Measurements from ENCODE around the gene SPEF2.

The SPEF2 gene

GRCh38 chr5:35707659-35708058 lies 90.0 kb downstream of the SPEF2 start:
- no peak for DNase-seq (ENCODE audit: low spot score)

GRCh38 chr5:35709688-35710087 lies 92.0 kb downstream of the SPEF2 start:
- DNase-seq (ENCODE audit: low spot score): no peak

GRCh38 chr5:35717718-35718117 lies 100.1 kb downstream of the SPEF2 start:
- DNase-seq (ENCODE audit: low spot score): no peak

GRCh38 chr5:35735718-35736117 lies 118.1 kb downstream of the SPEF2 start:
- DNase-seq (ENCODE audit: low spot score): no peak

- DNase-seq (ENCODE audit: low spot score): no peak
Observed at GRCh38 chr5:35736280-35736679, 118.6 kb downstream of the SPEF2 start.

GRCh38 chr5:35741126-35741716 lies 123.6 kb downstream of the SPEF2 start:
- DNase-seq (ENCODE audit: low spot score): no peak

DNA sequence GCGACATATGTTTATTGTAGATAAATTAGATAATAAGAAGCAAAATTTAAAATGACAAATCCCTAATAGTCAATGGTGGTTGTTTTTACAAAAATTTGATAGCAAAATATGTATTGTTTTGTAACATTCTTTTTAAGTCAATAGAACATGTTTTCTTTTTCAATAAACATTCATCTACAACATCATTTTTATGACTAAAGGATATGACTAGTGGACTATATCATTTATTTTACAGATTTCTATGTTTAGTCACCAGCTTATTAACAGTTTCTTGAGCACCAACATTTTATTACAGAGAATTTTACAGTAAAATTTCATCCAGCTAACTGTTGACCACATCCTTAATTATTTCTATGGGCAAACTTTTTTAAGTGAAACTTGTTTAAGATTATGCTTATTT lies 124.3 kb downstream of the SPEF2 start:
- no peak for DNase-seq (ENCODE audit: low spot score)

DNA sequence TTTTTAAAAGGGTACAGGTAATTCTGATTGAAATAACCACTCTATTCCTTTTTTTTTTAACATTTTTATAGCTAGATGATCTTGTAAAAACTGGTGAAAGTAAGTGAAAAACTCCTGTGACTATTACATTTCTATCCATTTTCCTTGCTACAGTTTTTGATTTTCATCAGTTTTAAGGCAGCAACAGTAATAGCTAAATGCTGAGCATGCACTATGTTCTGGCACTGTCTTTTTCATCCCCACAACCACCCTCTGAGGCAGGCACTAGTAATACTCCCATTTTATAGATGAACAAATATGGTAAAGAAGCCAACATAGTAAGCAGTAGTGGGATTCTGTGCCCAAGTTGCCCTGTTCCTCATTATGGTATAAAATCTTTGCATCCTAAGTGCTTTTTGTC lies 126.0 kb downstream of the SPEF2 start:
- DNase-seq (ENCODE audit: low spot score): no peak

- no peak for DNase-seq (ENCODE audit: low spot score)
Observed at GRCh38 chr5:35745193-35745592, 127.5 kb downstream of the SPEF2 start.

DNA sequence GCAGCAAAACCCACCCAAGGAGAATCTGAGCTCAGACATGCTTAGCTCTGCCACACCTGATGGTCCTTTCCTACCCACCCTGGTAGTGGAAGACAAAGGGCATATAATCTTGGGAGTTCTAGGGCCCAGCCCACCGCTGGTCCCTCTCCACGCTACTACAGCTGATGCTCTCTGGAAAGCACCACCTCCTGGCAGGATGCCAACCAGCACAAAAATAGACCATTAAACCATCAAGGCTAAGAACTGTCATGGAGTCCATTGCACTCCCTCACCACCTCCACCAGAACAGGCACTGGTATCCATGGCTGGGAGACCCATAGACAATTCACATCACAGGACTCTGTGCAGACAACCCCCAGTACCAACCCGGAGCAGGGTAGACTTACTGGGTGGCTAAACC lies 128.0 kb downstream of the SPEF2 start:
- DNase-seq (ENCODE audit: low spot score): no peak

DNA sequence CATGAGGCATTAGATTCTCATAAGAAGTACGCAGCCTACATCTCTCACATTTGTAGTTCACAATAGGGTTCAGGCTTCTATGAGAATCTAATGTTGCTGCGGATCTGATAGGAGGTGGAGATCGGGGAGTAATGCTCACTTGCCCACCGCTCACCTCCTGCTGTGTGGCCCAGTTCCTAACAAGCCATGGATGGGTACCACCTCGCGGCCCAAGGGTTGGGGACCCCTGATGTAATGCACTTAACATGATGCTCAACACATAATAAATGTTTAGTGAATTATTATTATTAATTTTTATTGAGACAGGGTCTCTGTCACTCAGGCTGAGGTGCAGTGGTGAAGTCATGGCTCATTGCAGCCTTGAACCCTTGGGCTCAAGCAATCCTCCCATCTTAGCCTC lies 134.3 kb downstream of the SPEF2 start:
- DNase-seq (ENCODE audit: low spot score): no peak

DNA sequence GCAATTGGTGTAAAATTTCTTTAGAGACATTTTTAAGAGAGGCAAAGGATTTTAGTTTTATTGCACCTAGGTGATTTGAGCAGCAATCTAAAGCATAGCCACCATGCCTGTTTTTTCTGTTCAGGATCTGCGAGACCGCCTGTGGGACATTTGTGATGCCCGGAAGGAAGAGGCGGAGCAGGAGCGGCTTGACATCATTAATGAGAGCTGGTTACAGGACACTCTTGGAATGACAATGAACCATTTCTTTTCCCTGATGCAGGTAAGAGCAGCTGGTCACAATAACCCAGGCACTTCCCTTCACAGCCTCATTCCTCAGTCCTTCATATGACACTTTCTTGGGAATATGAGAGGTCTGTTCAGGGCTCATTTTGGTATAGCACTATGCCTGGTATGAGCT lies 135.8 kb downstream of the SPEF2 start:
- no peak for DNase-seq (ENCODE audit: low spot score)

DNA sequence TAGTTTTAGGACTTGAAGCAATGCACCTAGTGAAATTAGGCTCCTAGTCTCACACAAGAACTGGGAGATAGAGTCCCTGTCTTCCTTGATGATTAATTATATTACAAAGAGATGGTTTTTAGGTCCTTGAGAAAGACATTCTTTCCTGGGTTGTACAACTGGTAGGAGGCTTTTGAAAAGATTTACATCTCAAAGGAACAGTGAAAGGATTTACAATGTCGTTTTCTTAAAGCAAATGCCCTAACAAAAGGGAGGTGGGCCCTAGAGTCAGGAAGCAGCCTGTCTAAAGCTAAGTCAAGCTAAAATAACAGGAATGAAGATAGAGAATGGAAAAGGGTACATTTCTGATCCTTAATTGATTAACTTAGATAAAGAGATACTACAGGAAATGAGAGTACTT lies 136.8 kb downstream of the SPEF2 start:
- no peak for DNase-seq (ENCODE audit: low spot score)

- no peak for DNase-seq (ENCODE audit: low spot score)
Observed at GRCh38 chr5:35755966-35756365, 138.3 kb downstream of the SPEF2 start.

DNA sequence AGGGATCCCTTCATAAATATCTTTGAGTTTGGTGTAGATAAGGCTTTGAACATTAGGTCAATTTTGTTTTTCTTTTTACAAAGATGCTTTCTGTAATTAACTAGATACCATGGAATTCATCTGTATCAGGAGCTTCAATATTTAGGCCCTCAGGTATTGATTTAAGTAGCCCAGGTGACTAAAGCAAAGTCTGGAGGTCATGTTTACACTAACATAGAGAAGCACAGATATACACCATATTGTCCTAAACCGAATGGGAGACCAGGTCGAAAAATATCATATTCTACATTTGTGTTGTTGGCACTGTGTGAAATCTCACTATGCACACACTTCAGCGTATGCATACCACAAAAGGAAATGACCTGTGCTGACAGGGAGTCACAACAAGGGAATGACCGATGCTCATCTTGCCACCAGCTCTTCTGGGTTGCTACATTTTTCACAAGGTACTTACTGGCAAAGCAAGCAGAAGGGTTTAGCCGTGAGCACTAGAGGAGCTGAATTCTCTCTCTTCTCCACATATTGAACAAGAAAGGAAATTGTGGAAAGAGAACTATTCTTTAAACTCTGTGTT lies 140.6 kb downstream of the SPEF2 start:
- DNase-seq (ENCODE audit: low spot score): no peak

DNA sequence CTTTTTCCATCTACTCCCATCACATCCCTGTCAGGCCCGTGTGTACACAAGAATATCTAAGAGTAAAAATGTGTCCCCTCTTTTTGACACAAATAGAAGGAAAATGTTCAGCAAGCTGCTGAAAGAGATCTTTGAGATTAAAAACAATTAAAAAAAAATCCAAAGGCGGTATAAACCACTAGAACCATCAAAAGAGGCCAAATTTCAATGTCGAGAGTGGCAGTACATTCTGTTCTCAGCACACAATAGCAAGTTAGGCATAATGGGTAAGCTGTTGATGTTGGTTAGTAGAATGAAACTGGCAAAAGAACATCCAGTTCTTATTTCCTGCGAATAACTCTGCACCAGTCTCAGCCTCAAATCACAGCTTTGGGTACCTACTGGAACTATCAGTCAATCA lies 143.9 kb downstream of the SPEF2 start:
- DNase-seq (ENCODE audit: low spot score): no peak

DNA sequence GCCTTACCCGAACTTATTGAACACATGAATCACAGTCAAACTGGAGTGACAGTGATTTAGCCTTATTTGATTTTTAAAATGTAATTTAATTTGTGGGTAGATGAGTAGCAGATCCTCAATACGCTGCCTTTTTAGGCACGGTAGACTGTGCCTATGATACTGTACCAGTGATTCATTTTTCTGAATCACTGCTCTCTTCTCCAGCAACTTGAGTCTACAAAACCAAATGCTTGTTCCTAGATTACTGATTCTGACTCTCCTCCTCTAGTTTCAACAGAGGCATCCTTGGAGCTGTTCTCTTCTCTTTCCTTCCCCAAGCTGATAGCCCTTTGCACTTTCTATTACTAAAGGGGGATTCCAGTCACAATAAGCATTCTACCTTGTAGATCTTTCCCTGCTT lies 144.7 kb downstream of the SPEF2 start:
- no peak for DNase-seq (ENCODE audit: low spot score)

DNA sequence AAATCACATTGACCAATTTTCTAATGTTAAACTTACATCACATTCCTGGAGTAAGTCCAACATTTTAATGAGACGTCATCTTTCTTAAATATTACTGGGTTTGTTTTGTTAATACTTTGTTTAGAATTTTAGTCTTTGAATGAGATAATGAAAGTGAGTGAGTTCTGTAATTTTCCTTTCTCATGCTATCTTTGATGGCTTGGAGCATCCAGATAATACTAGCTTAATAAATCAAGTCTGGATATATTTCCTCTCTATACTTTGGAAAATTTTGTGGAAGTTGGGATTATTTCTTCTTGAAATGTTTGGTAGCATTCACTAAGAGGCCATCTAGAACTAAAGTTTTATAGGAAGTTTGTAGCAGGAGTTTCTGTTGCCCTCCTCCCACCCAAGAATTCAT lies 148.3 kb downstream of the SPEF2 start:
- no peak for DNase-seq (ENCODE audit: low spot score)

DNA sequence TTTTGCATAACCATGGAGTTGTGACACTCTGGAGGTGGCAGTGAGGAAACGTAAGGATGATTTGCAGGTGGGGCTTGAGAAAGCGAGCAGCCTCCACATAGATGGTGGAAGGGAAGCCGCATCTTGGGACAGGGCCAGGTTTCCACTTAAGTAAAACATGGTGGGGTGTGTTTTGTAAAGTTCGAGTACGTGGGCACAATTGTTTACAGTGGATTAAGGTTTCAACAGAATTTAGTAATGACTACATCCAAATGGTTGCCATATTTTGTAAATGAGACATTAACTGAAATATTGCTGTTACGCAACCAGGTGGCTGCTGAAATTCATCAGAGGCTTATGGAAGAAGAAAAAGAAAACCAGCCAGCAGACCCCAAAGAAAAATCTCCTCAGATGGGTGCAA lies 153.6 kb downstream of the SPEF2 start:
- no peak for DNase-seq (ENCODE audit: low spot score)

DNA sequence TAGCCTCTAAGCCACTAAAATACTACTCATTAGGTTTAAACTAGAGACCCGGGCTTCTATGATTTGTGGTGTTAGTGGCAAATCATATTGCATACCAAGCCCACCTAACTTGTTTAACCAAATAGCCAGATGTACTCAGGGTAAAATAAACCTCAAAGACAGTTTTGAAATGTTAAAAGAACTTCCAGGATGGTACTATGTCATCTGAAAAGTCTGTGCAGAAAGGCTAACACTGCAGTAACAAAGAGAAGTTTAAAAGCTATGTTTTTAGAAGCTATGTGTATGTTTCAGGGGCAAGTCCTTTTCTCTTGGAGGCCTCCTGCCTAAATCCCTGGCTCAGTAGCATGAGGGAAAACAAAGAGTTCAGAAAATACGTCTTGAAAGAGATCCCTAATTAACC lies 154.2 kb downstream of the SPEF2 start:
- DNase-seq (ENCODE audit: low spot score): no peak

- DNase-seq (ENCODE audit: low spot score): peak; percentile 3
Observed at GRCh38 chr5:35773967-35774366, 156.3 kb downstream of the SPEF2 start.

- no peak for DNase-seq (ENCODE audit: low spot score)
Observed at GRCh38 chr5:35776757-35777156, 159.1 kb downstream of the SPEF2 start.

- peak; percentile 79 for DNase-seq (ENCODE audit: low spot score)
Observed at GRCh38 chr5:35777358-35778087, 159.9 kb downstream of the SPEF2 start.

DNA sequence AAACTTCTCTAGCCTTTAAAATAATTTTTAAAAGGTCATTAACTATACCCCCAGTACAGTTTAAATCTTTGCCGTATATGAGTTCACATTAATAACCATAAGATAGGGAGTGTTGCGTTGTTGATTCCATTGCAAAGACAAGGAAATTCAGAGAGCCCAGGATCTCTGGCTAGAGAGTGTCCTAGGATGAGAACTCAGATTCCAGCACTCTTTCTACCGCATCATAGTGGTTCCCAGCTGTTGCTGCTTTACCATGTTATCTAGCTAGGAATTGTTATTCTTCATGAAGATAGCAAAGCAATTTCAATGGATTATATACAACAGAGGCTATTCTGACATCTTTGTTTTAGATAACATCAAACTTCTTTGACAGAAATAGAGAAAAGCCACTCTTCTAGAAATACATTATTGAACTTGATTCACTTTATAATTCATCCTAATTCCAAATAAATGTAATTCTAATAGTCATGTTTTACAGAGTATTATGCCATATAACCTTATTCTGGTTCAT lies 160.7 kb downstream of the SPEF2 start:
- no peak for DNase-seq (ENCODE audit: low spot score)
